ENCODE data around the gene CTXN1. TPM values are rescaled to one million over a fixed set of nuclear protein-coding genes. Genes with fewer than 3 reads are reported as not detected.

CTXN1 gene
- total RNA-seq, 2 experiments from 2014 or later, result 1.0 TPM; not detected in 1

GRCh38 chr19:7971553-7972520 is 45.9 kb upstream of the CTXN1 start:
- no TSS peak for BruUV-seq (replicated peaks)
- H3K9me2 ChIP-seq (ENCODE audit: insufficient read depth, low read length), result no peaks in the 10 kb centered on the region
- ChIA-PET CTCF (ENCODE audit: unreplicated experiment) (interaction anchor here (1.0 kb wide), 1 partner anchor 23 kb away, joined by 4 read pairs; no protein-coding TSS in a partner anchor), POLR2A (no interaction called here)
- no peak overlapping the region for H3K27ac ChIP-seq (ENCODE audit: low read depth, low read length, poor library complexity, severe bottlenecking)
- H3K36me3 ChIP-seq (ENCODE audit: insufficient read depth, low read length), result peaks cover 78% of the 10 kb centered on the region
- no peaks in the 10 kb centered on the region for H3K9me3 ChIP-seq (ENCODE audit: low read length)
- no peak overlapping the region for H3K4me3 ChIP-seq (ENCODE audit: low read depth, low read length, poor library complexity, severe bottlenecking)
- no peaks in the 10 kb centered on the region for H3K79me2 ChIP-seq (ENCODE audit: insufficient read depth, low read depth, low read length)
- DNase-seq (ENCODE audit: low spot score), result no peak
- TF ChIP-seq CTCF (conservative IDR thresholded peaks at IDR 0.05; ENCODE audit: low read length) (no peak), EZH2phosphoT487 (IDR thresholded peaks at IDR 0.05; ENCODE audit: borderline replicate concordance, low read depth, low read length) (no peak)
- intact Hi-C loops (cut with micrococcal nuclease; ENCODE audit: unreplicated experiment), result no loop called here
- H4K20me1 ChIP-seq (ENCODE audit: insufficient read depth, low read length), result no peaks in the 10 kb centered on the region
- H3K4me2 ChIP-seq (ENCODE audit: low read length), result no peak overlapping the region
- H2AFZ ChIP-seq (ENCODE audit: low read length), result no peak overlapping the region
- H3K4me1 ChIP-seq (ENCODE audit: insufficient read depth, low read length, poor library complexity, severe bottlenecking), result no peaks in the 10 kb centered on the region

DNA sequence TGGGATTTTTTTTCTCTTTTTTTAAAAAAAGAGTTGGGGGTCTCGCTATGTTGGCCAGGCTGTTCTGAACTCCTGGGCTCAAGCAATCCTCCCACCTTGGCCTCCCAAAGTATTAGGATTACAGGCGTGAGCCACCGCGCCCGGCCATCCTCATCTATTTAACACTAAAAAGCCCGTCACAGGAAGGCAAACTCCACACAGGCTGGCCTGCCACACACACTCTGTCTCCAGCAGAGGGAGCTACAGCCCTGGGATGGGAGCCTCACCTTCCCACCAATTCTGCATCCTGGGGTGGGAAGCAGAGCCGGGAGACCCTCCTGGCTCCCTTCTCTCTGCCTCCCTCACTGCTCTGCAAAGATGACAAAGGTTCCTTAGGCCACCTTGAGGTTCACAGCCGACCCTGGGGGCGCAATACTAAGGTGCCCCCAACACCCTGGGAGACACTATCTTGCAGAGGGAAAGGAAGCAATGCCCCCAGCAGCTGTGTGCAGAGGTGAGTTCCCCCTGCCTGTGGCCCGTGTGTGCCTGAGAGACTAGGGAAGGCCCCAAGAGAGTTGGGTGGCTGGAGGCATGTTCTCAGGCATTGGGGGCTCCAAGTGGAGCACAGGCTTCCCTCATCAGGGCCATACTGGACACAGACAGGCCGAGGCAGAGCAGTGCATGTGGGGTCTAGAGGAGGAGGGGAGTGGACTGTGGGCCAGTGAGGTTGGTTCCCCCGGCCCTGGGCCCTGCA is 44.9 kb upstream of the CTXN1 start:
- H3K4me2 ChIP-seq (ENCODE audit: low read length), result no peak overlapping the region
- H2AFZ ChIP-seq (ENCODE audit: low read length), result no peak overlapping the region
- no peaks in the 10 kb centered on the region for H4K20me1 ChIP-seq (ENCODE audit: insufficient read depth, low read length)
- peaks cover 83% of the 10 kb centered on the region for H3K36me3 ChIP-seq (ENCODE audit: insufficient read depth, low read length)
- intact Hi-C loops (cut with micrococcal nuclease; ENCODE audit: unreplicated experiment), result loop anchor here (1.0 kb wide), 1 partner anchor 31 kb away; no protein-coding TSS in a partner anchor
- peak; percentile 45 for DNase-seq (ENCODE audit: low spot score)
- no peaks in the 10 kb centered on the region for H3K9me2 ChIP-seq (ENCODE audit: insufficient read depth, low read length)
- ChIA-PET POLR2A (no interaction called here), CTCF (ENCODE audit: unreplicated experiment) (no interaction called here)
- H3K4me3 ChIP-seq (ENCODE audit: low read depth, low read length, poor library complexity, severe bottlenecking), result no peak overlapping the region
- peak; percentile 88 for TF ChIP-seq CTCF (conservative IDR thresholded peaks at IDR 0.05; ENCODE audit: low read length)
- TF ChIP-seq EZH2phosphoT487 (IDR thresholded peaks at IDR 0.05; ENCODE audit: borderline replicate concordance, low read depth, low read length), result no peak
- no peaks in the 10 kb centered on the region for H3K79me2 ChIP-seq (ENCODE audit: insufficient read depth, low read depth, low read length)
- BruUV-seq (replicated peaks), result no TSS peak
- no peaks in the 10 kb centered on the region for H3K4me1 ChIP-seq (ENCODE audit: insufficient read depth, low read length, poor library complexity, severe bottlenecking)
- no peak overlapping the region for H3K27ac ChIP-seq (ENCODE audit: low read depth, low read length, poor library complexity, severe bottlenecking)
- H3K9me3 ChIP-seq (ENCODE audit: low read length), result no peaks in the 10 kb centered on the region

Measured in OCI-LY7 (cell line).